Neuronal stem cell (in vitro differentiated cells): Measurements from ENCODE around the gene SDHB.

Source experiments
- DNase-seq: peaks from one replicate; pipeline ENCODE4 v3.0.0-alpha.2; 2013; ENCODE audit warnings: low spot score
- H2AFZ ChIP-seq: one replicate; pipeline ENCODE4 v1.6.1; 2013; ENCODE audit warnings: mild to moderate bottlenecking, low read length, inconsistent platforms
- H2AK5ac ChIP-seq: 2 replicates; pipeline ENCODE4 v1.6.1; 2013; ENCODE audit warnings: low read depth, mild to moderate bottlenecking, inconsistent platforms, low read length, moderate library complexity, mixed read lengths
- H2BK120ac ChIP-seq: 2 replicates; pipeline ENCODE4 v1.6.1; 2013; ENCODE audit warnings: low read depth, mild to moderate bottlenecking, inconsistent platforms, low read length, moderate library complexity, mixed read lengths
- H2BK12ac ChIP-seq: one replicate; pipeline ENCODE4 v1.6.1; 2013; ENCODE audit warnings: low read length, inconsistent platforms
- H2BK15ac ChIP-seq: 2 replicates; pipeline ENCODE4 v1.6.1; 2013; ENCODE audit warnings: mild to moderate bottlenecking, low read length, inconsistent platforms, mixed read lengths
- H2BK5ac ChIP-seq: one replicate; pipeline ENCODE4 v1.6.1; 2013; ENCODE audit warnings: inconsistent platforms, mild to moderate bottlenecking, low read length, moderate library complexity
- H3K14ac ChIP-seq: one replicate; pipeline ENCODE4 v1.6.1; 2013; ENCODE audit warnings: low read length, inconsistent platforms
- H3K18ac ChIP-seq: 2 replicates; pipeline ENCODE4 v1.6.1; 2013; ENCODE audit warnings: low read length, inconsistent platforms
- H3K23ac ChIP-seq: 2 replicates; pipeline ENCODE4 v1.6.1; 2013; ENCODE audit warnings: low read depth, mild to moderate bottlenecking, mixed read lengths, low read length, inconsistent platforms; ENCODE audit not compliant: poor library complexity
- H3K27ac ChIP-seq: replicated peaks from 3 replicates; pipeline ENCODE4 v1.5.1; 2013; ENCODE audit warnings: low read length, inconsistent platforms
- H3K27me3 ChIP-seq, 3 experiments: 2 replicates each; pipeline ENCODE4 v1.6.1; 2013; ENCODE audit warnings: low read length in 3 of 3, mild to moderate bottlenecking in 2 of 3, inconsistent platforms in 1 of 3, low read depth in 1 of 3, mixed read lengths in 1 of 3, moderate library complexity in 1 of 3; ENCODE audit not compliant: control insufficient read depth in 3 of 3, insufficient read depth in 3 of 3
- H3K36me3 ChIP-seq, 2 donors: replicated peaks in 1 of 2; 2 replicates each; pipeline ENCODE4 v1.6.1; 2013; ENCODE audit warnings: low read length in 2 of 2; ENCODE audit not compliant: control insufficient read depth in 2 of 2, insufficient read depth in 2 of 2
- H3K4ac ChIP-seq: 2 replicates; pipeline ENCODE4 v1.6.1; 2013; ENCODE audit warnings: inconsistent platforms, mild to moderate bottlenecking, low read length, moderate library complexity
- H3K4me1 ChIP-seq, 2 donors: 1 replicate in 1 of 2; 2 replicates in 1 of 2; pipeline ENCODE4 v1.6.1; 2013; ENCODE audit warnings: low read length in 2 of 2, low read depth in 1 of 2; ENCODE audit not compliant: control insufficient read depth in 2 of 2, insufficient read depth in 1 of 2
- H3K4me2 ChIP-seq: one replicate; pipeline ENCODE4 v1.6.1; 2013; ENCODE audit warnings: mild to moderate bottlenecking, low read length, inconsistent platforms; ENCODE audit not compliant: insufficient read depth, poor library complexity, severe bottlenecking
- H3K4me3 ChIP-seq, 2 donors: 2 replicates each; pipeline ENCODE4 v1.5.1; 2013; ENCODE audit warnings: low read length in 2 of 2, mild to moderate bottlenecking in 2 of 2, inconsistent platforms in 1 of 2, moderate library complexity in 1 of 2
- H3K79me1 ChIP-seq: one replicate; pipeline ENCODE4 v1.6.1; 2013; ENCODE audit warnings: low read depth, mild to moderate bottlenecking, inconsistent platforms, low read length, moderate library complexity
- H3K9ac ChIP-seq: one replicate; pipeline ENCODE4 v1.6.1; 2013; ENCODE audit warnings: mild to moderate bottlenecking, low read depth, low read length, inconsistent platforms; ENCODE audit not compliant: poor library complexity
- H3K9me3 ChIP-seq, 2 donors: replicated peaks in 1 of 2; 2 replicates each; pipeline versions ENCODE3 to v1.6.1; 2013; ENCODE audit warnings: low read length in 2 of 2, mild to moderate bottlenecking in 2 of 2, inconsistent platforms in 1 of 2, low read depth in 1 of 2, mixed read lengths in 1 of 2, moderate library complexity in 1 of 2; ENCODE audit not compliant: control insufficient read depth in 2 of 2, insufficient read depth in 1 of 2
- H4K8ac ChIP-seq: one replicate; pipeline ENCODE4 v1.6.1; 2013; ENCODE audit warnings: low read depth, mild to moderate bottlenecking, inconsistent platforms, low read length, moderate library complexity
- H4K91ac ChIP-seq: one replicate; pipeline ENCODE4 v1.6.1; 2013; ENCODE audit warnings: low read length, low read depth, mild to moderate bottlenecking, inconsistent platforms; ENCODE audit not compliant: poor library complexity
- WGBS, 2 donors: extraction: QIAGEN DNeasy Blood & Tissue Kit; methylation state at CpG; one replicate each; pipeline ENCODE4 v1.1.7; 2013; ENCODE audit warnings: missing lambda C conversion rate in 2 of 2, mixed read lengths in 1 of 2; ENCODE audit not compliant: insufficient read length in 2 of 2, insufficient replicate concordance in 1 of 2; ENCODE audit errors: extremely low coverage in 2 of 2; 5-methylcytosine and 5-hydroxymethylcytosine counted together

The SDHB gene

DNA sequence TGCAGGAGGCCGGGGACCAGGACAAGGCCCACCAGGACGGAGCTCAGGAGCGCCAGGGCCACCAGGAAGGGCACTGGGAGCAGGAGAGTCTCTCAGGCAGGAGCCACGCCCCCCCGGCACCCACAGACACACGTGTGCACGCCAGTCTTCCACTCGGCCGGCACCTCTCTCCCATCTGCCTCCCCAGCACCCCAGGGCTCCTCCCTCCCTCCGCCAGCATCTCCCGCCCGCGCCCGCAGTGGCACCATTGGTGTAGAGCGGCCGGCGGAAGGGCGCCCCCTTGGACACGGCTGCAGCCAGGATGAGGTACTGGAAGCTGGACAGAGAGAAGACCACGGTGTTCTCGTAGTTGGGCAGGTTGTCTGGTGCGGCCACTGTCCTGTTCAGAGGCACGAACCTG lies 67.3 kb downstream of the SDHB start:
- no peaks in the 10 kb centered on the region for H3K9me3 ChIP-seq
- H4K91ac ChIP-seq, result peak overlapping the region; percentile 53
- H3K4ac ChIP-seq, result no peak overlapping the region
- no peak overlapping the region for H3K27ac ChIP-seq
- no peak overlapping the region for H3K4me2 ChIP-seq
- H3K14ac ChIP-seq, result no peak overlapping the region
- no peak overlapping the region for H4K8ac ChIP-seq
- peaks cover 9 to 10% of the 10 kb centered on the region in 2 donors for H3K4me1 ChIP-seq
- peak overlapping the region; percentile 25 for H3K23ac ChIP-seq
- peaks cover 3% of the 10 kb centered on the region for H3K79me1 ChIP-seq
- no peak overlapping the region for H2BK12ac ChIP-seq
- no peaks in the 10 kb centered on the region for H3K27me3 ChIP-seq
- H3K4me3 ChIP-seq, result no peak overlapping the region
- H2AK5ac ChIP-seq, result peak overlapping the region; percentile 63
- H2BK15ac ChIP-seq, result no peak overlapping the region
- H3K18ac ChIP-seq, result peak overlapping the region; percentile 80
- no peak overlapping the region for H2AFZ ChIP-seq
- no peak overlapping the region for H2BK120ac ChIP-seq
- H2BK5ac ChIP-seq, result peak overlapping the region; percentile 94
- no peak for DNase-seq
- peak overlapping the region; percentile 44 for H3K9ac ChIP-seq
- no CpG with 5 or more reads among the region's 23 CpGs for WGBS, 2 donors
- peaks cover 10 to 19% of the 10 kb centered on the region in 2 donors for H3K36me3 ChIP-seq

DNA sequence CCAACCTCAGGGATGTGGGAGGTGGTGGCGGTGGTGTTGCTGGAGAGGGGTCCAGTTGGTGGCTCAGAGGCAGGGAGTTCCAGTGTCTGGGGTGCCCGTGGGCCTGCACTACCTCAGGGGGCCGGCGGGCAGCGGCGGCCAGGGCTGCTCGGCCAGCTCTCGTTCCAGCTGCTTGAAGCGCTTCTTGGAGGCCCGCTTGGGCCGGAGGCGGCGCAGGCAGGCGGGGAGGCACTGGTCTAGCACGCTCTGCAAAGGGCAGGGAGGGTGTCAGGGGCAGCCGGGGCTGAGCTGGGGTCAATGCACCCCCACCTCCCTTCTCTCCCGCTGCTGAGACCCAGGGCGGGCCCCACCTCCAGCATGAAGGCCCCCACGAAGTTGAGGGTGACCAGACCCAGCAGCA lies 67.7 kb downstream of the SDHB start:
- no peaks in the 10 kb centered on the region for H3K27me3 ChIP-seq
- peak overlapping the region; percentile 28 for H2AK5ac ChIP-seq
- peaks cover 10% of the 10 kb centered on the region in 2 donors for H3K4me1 ChIP-seq
- H4K8ac ChIP-seq, result no peak overlapping the region
- peak overlapping the region; percentile 94 for H2BK5ac ChIP-seq
- H3K23ac ChIP-seq, result peak overlapping the region; percentile 73
- no peak overlapping the region for H2BK12ac ChIP-seq
- H2BK120ac ChIP-seq, result no peak overlapping the region
- no peak overlapping the region for H3K4me2 ChIP-seq
- no peak overlapping the region for H3K14ac ChIP-seq
- no peak overlapping the region for H2AFZ ChIP-seq
- H3K9ac ChIP-seq, result no peak overlapping the region
- WGBS, 2 donors, result no CpG with 5 or more reads among the region's 19 CpGs
- H4K91ac ChIP-seq, result no peak overlapping the region
- H3K4me3 ChIP-seq, result no peak overlapping the region
- H3K36me3 ChIP-seq, result peaks cover 10 to 19% of the 10 kb centered on the region in 2 donors
- no peak overlapping the region for H3K18ac ChIP-seq
- no peak overlapping the region for H2BK15ac ChIP-seq
- no peak for DNase-seq
- H3K27ac ChIP-seq, result no peak overlapping the region
- no peak overlapping the region for H3K4ac ChIP-seq
- peaks cover 3% of the 10 kb centered on the region for H3K79me1 ChIP-seq
- no peaks in the 10 kb centered on the region for H3K9me3 ChIP-seq

DNA sequence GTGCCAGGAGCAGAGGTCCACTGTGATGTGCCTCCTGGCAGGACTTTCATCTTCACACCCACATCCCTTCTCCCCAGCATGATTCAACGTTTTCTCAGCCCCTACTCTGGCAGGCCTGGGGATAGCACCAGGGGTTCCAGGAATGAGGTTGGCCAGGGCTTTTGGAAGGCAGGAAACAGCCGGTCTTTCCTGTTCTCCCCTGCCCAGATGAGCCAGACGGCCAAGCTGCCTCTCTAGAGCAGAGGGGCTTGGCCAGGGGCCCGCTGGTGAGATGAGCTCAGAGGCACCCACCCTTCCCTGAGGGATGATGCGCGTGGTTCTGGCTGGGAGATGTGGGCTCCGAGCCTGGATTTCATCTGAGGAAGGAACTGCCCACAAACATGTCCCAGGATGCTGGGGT lies 69.1 kb downstream of the SDHB start:
- H4K91ac ChIP-seq, result no peak overlapping the region
- H3K4me3 ChIP-seq, result no peak overlapping the region
- H3K27ac ChIP-seq, result no peak overlapping the region
- no peak overlapping the region for H2AK5ac ChIP-seq
- peaks cover 10 to 12% of the 10 kb centered on the region in 2 donors for H3K36me3 ChIP-seq
- H3K4me1 ChIP-seq, result peaks cover 10 to 12% of the 10 kb centered on the region in 2 donors
- H3K9me3 ChIP-seq, result no peaks in the 10 kb centered on the region
- no peak overlapping the region for H2BK15ac ChIP-seq
- H2AFZ ChIP-seq, result no peak overlapping the region
- H3K79me1 ChIP-seq, result peaks cover 3% of the 10 kb centered on the region
- no CpG with 5 or more reads among the region's 7 CpGs for WGBS, 2 donors
- no peak overlapping the region for H3K18ac ChIP-seq
- no peak overlapping the region for H3K4me2 ChIP-seq
- DNase-seq, result no peak
- H3K23ac ChIP-seq, result no peak overlapping the region
- H2BK12ac ChIP-seq, result no peak overlapping the region
- H3K4ac ChIP-seq, result no peak overlapping the region
- no peak overlapping the region for H2BK120ac ChIP-seq
- H3K27me3 ChIP-seq, result no peaks in the 10 kb centered on the region
- H4K8ac ChIP-seq, result no peak overlapping the region
- H3K9ac ChIP-seq, result no peak overlapping the region
- H3K14ac ChIP-seq, result no peak overlapping the region
- H2BK5ac ChIP-seq, result no peak overlapping the region

DNA sequence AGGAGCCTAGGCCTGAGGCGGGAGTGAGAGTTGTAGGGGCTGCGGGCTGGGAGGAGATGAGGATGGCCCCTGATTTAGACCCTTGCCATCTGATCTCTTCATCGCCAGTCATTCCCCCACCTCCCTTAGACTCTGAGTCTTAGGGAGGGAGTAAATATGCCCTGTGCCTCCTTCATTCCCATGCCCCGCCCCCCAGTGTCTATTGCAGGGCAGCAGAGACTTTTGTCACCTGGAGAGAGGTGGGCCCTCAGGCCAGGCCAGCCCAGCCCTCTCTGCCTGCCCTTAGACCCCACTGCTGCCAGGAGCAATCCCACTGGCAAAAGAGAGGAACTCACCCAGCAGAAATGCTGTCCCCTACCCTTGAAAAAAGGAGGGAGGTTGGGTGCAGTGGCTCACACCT lies 70.2 kb downstream of the SDHB start:
- Histone ChIP-seq H3K36me3 (peaks cover 7 to 12% of the 10 kb centered on the region in 2 donors), H3K27me3 (no peaks in the 10 kb centered on the region), H2BK5ac (no peak overlapping the region), H3K27ac (no peak overlapping the region), H4K91ac (no peak overlapping the region), H3K18ac (no peak overlapping the region), H3K79me1 (peaks cover 10% of the 10 kb centered on the region), H3K4me3 (no peak overlapping the region), H3K4ac (no peak overlapping the region), H3K23ac (no peak overlapping the region), H2AFZ (peak overlapping the region; percentile 82), H3K9me3 (no peaks in the 10 kb centered on the region), H4K8ac (no peak overlapping the region), H3K4me2 (no peak overlapping the region), H3K4me1 (peaks cover 17 to 20% of the 10 kb centered on the region in 2 donors), H2BK15ac (no peak overlapping the region), H2BK120ac (no peak overlapping the region), H3K9ac (no peak overlapping the region), H2AK5ac (no peak overlapping the region), H3K14ac (no peak overlapping the region), H2BK12ac (no peak overlapping the region)
- DNase-seq, result no peak
- no CpG with 5 or more reads among the region's 4 CpGs for WGBS, 2 donors
